GM06990 (cell line): ENCODE data around the gene STAT3.
A peak's percentile ranks its signal among the peaks of the same experiment; 100 is the strongest.

Experiments used
- DNase-seq: peaks from one replicate; pipeline ENCODE4 v3.0.0-alpha.2; 2011; ENCODE audit not compliant: insufficient read length; ENCODE audit errors: extremely low read depth
- H3K27me3 ChIP-seq: replicated peaks from 2 replicates; pipeline ENCODE4 v1.6.0; 2011; ENCODE audit warnings: low read length; ENCODE audit not compliant: control insufficient read depth, insufficient read depth
- H3K36me3 ChIP-seq: 2 replicates; pipeline ENCODE4 v1.5.1; 2011; ENCODE audit warnings: low read length; ENCODE audit not compliant: control insufficient read depth, insufficient read depth
- H3K4me3 ChIP-seq: replicated peaks from 2 replicates; pipeline ENCODE4 v1.5.1; 2011; ENCODE audit warnings: low read depth, mild to moderate bottlenecking, control low read depth, low read length
- TF ChIP-seq, protein P1 (sequence below): IDR thresholded peaks from 2 replicates; pipeline ENCODE4 v1.5.1; 2011; ENCODE audit warnings: low read length, control low read depth, mild to moderate bottlenecking, inconsistent platforms; ENCODE audit not compliant: insufficient read depth, poor library complexity, severe bottlenecking

Gene STAT3

DNA sequence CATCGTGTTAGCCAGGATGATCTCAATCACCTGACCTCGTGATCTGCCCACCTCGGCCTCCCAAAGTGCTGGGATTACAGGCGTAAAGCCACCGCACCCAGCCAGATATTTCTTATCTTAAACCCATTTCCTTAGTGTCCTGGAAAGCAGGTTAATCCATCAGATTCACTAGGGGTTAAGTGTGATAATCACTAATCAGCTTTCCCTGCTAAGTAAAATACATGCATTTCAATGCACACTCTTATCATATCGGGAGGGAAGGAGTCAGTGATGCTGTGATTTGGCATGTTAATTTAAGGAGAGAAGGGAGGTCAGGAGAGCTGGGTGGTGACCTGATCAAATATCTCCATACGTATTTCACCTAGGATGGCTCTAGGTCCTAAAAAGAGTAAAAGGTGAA is 29.1 kb downstream of the STAT3 start:
- Histone ChIP-seq H3K4me3 (no peak overlapping the region), H3K27me3 (no peaks in the 10 kb centered on the region), H3K36me3 (no peaks in the 10 kb centered on the region)
- TF ChIP-seq, protein P1, sequence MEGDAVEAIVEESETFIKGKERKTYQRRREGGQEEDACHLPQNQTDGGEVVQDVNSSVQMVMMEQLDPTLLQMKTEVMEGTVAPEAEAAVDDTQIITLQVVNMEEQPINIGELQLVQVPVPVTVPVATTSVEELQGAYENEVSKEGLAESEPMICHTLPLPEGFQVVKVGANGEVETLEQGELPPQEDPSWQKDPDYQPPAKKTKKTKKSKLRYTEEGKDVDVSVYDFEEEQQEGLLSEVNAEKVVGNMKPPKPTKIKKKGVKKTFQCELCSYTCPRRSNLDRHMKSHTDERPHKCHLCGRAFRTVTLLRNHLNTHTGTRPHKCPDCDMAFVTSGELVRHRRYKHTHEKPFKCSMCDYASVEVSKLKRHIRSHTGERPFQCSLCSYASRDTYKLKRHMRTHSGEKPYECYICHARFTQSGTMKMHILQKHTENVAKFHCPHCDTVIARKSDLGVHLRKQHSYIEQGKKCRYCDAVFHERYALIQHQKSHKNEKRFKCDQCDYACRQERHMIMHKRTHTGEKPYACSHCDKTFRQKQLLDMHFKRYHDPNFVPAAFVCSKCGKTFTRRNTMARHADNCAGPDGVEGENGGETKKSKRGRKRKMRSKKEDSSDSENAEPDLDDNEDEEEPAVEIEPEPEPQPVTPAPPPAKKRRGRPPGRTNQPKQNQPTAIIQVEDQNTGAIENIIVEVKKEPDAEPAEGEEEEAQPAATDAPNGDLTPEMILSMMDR = no peak
- DNase-seq = no peak

DNA sequence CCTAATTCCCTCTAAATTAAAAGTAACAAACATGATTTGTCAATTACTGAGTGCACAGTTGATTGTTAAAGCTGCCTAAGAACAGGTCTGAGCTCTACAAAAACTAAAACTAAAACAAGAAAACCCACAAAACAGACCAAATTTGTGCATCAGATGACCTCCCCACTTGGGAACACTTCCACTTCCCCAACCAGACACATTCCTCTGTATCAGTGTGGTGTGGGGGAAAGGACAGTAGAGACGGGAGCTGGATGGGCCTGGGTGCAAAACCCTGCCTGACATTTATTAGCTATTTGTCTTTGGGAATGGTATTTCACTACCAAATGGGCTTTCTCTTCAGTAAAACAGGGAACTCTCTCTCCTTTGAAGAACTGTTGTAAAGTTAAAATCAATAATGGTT is 29.8 kb downstream of the STAT3 start:
- Histone ChIP-seq H3K36me3 (no peaks in the 10 kb centered on the region), H3K27me3 (no peaks in the 10 kb centered on the region), H3K4me3 (no peak overlapping the region)
- TF ChIP-seq, protein P1 = no peak
- no peak for DNase-seq

DNA sequence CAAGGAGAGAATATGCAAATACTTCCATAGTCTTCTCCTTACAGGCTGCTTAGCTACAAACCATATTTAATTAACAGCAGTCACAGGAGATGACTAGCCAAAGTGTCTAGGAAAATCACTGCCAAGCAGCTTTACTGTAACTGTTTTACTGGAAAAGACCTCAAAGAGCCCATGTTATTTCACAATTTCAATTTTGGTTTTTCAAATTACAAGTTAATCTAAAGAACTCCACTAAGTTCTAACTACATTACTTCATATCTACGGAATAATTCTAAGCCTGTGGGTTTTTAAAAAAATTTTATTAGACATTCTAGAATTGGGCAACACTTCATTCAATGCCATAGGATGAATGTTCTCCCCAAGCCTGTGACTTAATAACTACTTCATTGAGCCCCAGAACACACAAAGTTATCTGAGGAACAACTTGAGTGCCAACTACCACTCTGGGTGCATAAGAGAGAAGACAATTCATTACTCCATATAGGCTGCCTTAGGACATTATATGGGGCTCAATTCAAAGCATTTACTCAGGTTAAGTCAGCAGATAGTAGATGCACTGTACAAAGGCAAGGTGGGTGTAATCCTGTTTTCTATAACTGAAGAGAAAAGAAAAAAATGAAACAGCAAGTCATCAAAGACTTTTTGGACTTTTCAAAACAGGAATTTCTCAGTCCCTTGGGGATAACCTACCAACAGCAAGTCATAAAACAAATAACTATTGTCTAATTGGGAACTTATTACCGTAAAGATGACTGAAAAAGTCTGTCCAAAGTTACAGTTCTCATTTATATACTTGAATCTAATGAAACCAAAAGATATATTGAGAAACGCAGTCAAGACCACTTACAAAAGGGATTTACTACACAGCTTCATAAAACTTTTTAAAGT is 33.0 kb downstream of the STAT3 start:
- no peak overlapping the region for H3K4me3 ChIP-seq
- TF ChIP-seq, protein P1 = no peak
- H3K27me3 ChIP-seq = no peaks in the 10 kb centered on the region
- DNase-seq = peak; percentile 20
- no peaks in the 10 kb centered on the region for H3K36me3 ChIP-seq

DNA sequence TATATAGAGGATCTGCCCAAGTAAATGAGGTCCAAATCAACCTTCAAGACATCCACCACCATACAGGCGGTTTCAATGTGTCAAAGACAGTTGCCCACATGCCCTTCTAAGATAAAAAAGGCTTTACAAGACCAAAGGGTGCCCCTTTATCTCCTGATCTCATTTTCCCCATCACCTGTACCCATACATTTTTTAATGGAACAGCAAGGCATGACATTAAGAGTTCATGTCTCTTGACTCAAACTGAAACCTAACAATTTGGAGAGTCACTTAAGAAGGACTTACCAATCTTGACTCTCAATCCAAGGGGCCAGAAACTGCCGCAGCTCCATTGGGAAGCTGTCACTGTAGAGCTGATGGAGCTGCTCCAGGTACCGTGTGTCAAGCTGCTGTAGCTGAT is 40.1 kb downstream of the STAT3 start:
- Histone ChIP-seq H3K27me3 (no peaks in the 10 kb centered on the region), H3K4me3 (no peak overlapping the region), H3K36me3 (peaks cover 3% of the 10 kb centered on the region)
- DNase-seq = no peak
- TF ChIP-seq, protein P1 = no peak

DNA sequence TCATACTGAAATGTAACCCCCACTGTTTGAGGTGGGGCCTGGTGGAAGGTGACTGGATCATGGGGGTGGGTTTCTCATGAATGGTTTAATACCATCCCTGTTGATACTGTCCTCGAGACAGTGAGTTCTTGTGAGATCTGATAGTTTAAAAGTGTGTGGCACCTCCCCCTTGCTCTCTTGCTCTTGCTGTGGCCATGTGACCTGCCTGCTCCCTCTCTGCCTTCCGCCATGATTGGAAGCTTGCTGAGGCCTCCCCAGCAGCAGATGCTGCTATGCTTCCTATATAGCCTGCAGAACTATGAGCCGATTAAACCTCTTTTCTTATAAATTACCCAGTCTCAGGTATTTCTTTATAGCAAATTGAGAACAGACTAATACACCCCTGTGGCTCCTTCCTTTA is 40.6 kb downstream of the STAT3 start:
- TF ChIP-seq, protein P1 = no peak
- H3K27me3 ChIP-seq = no peaks in the 10 kb centered on the region
- no peak overlapping the region for H3K4me3 ChIP-seq
- peaks cover 3% of the 10 kb centered on the region for H3K36me3 ChIP-seq
- no peak for DNase-seq
